ENCODE measurements around the gene IL25.

GRCh38 chr14:23359722-23360447 lies 12.7 kb upstream of the IL25 start:
- TF ChIP-seq CTCF (IDR thresholded peaks at IDR 0.05) (no peak), JUND (IDR thresholded peaks at IDR 0.05) (no peak), EZH2phosphoT487 (IDR thresholded peaks at IDR 0.05; ENCODE audit: borderline replicate concordance, low read depth) (no peak), FOSL2 (IDR thresholded peaks at IDR 0.05; ENCODE audit: borderline replicate concordance, low read depth) (no peak), MXI1 (IDR thresholded peaks at IDR 0.05; ENCODE audit: low read depth, low read length) (no peak), CHD2 (IDR thresholded peaks at IDR 0.05; ENCODE audit: low read length, partially characterized antibody) (no peak), USF2 (IDR thresholded peaks at IDR 0.05; ENCODE audit: borderline replicate concordance, low read depth, low read length) (no peak), REST (IDR thresholded peaks at IDR 0.05; ENCODE audit: low read depth, low read length) (no peak), SMC3 (IDR thresholded peaks at IDR 0.05; ENCODE audit: low read depth, low read length) (no peak), EP300 (IDR thresholded peaks at IDR 0.05; ENCODE audit: borderline replicate concordance in 1 of 2, low read depth in 1 of 2, low read length in 1 of 2) (no peak), RFX5 (IDR thresholded peaks at IDR 0.05; ENCODE audit: low read length) (no peak), RAD21 (IDR thresholded peaks at IDR 0.05; ENCODE audit: low read length) (no peak), TCF12 (IDR thresholded peaks at IDR 0.05) (no peak), RXRA (IDR thresholded peaks at IDR 0.05; ENCODE audit: borderline replicate concordance, low read depth) (no peak)
